Measurements from ENCODE around the gene KRTAP10-1.
"Not testable (repeated sequence)": the region's sequence is repeated elsewhere in the genome, so short reads cannot be mapped to it uniquely, and the experiment has no call there.

The KRTAP10-1 gene

DNA sequence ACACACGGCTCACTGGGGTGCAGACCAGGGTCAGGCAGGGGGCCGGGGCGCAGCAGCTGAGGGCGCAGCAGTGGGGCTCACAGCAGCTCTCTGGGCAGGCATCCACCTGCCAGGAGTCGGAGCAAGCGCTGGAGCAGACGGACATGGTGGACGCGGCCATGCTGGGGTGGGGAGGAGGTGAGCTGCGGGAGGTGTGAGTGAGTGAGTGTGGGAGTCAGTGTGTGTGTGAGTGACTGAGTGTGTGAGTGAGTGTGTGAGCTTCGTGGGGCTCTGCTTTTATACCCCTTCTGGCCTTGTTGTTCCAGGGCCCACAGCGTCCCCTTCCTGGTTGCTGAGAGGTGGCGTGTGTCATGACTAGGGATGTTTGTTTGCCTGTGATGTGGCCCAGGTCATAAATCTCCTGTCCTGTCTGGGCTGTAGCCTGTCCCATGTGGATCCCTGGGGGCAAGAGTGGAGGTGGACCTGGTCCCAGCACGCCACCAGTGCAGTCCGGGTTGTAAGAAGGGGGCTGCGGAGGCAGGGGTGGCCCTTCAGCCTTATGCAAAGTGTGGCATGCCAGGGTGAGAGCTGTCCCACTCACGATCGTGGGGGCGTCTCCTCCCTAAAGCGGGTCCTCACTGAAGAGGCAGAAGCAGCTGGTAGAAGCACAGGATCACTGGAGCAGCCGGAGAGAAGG lies at the start of gene KRTAP10-1:
TSS of gene KRTAP10-1 (minus strand) at position 205 of the 676 bp plus-strand sequence. CDS start at position 160, 45 bp downstream.
- in situ Hi-C loops (cut with HindIII; ENCODE audit: low sequenced_read_pairs) = no loop called here

GRCh38 chr21:44589094-44589493 lies 49.1 kb upstream of the KRTAP10-1 start:
- in situ Hi-C loops (cut with HindIII; ENCODE audit: low sequenced_read_pairs) = no loop called here

GRCh38 chr21:44585892-44586291 lies 45.9 kb upstream of the KRTAP10-1 start:
- in situ Hi-C loops (cut with HindIII; ENCODE audit: low sequenced_read_pairs) = no loop called here

DNA sequence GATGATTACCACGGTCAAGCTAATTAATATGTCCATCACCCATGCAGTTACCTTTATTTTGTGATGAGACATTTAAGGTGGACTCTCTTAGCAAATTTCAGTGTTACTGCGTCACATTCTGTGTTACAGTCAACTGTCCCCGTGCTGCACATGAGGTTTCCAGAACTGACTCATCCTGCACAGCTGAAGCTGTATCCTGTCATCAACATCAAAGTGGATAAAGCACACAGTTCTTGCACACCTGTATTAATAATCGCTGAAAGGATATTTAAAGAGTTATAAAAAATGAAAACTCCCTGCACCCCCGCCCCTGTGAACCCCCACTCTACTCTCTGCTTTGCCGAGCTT lies 43.8 kb upstream of the KRTAP10-1 start:
- in situ Hi-C loops (cut with HindIII; ENCODE audit: low sequenced_read_pairs) = no loop called here

DNA sequence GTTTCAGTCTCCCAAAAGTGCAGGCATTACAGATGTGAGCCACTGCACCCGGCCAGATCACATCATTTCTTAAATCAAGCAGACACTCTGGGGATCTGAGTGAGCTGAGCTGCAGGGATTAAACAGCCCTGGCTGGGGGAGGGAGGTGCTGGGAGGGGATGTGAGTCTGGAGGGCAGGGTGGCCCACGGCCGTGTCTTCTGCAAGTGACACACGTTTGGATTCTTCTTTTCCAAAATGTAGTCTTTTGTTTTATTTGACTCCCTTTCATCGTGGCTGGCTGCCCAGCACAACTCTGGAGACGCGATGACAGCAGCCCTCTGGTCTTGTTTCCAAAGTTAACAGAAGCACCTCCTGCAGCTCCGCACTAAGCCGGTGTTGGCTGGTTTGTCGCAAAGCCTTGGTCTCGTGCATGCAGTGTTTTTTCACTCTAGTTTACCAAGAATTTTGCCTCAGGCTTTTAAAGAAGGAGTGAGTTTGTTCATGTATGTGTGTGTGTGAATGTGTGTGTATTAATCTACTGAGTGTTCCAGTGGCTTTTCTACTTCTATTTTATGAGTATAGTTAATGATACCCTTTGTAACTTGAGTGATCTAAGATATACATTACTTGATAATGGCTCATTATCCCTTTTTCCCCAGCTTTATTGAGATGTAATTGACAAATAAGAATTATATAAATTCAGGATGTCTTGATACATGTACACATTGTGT lies 43.2 kb upstream of the KRTAP10-1 start:
- in situ Hi-C loops (cut with HindIII; ENCODE audit: low sequenced_read_pairs) = no loop called here

GRCh38 chr21:44582055-44582454 lies 42.1 kb upstream of the KRTAP10-1 start:
- in situ Hi-C loops (cut with HindIII; ENCODE audit: low sequenced_read_pairs) = no loop called here

DNA sequence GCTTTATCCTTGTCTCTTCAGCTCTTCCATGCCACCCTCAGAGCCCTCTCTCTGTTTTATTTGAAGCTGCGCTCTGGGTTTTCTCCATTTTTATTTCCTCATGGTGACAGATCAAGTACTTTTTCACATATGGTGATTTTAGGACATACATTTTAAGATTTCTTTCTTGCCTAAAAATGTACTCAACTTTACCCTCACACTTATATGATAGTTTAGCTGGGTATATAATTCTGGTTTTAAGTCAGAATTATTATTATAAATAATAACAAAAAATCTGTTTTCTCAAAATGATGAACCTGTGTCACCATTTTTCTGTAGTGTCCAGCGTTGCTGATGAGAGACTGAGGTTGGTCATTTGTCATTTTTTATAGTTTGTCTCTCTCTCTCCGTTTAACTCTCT lies 41.2 kb upstream of the KRTAP10-1 start:
- in situ Hi-C loops (cut with HindIII; ENCODE audit: low sequenced_read_pairs) = no loop called here

DNA sequence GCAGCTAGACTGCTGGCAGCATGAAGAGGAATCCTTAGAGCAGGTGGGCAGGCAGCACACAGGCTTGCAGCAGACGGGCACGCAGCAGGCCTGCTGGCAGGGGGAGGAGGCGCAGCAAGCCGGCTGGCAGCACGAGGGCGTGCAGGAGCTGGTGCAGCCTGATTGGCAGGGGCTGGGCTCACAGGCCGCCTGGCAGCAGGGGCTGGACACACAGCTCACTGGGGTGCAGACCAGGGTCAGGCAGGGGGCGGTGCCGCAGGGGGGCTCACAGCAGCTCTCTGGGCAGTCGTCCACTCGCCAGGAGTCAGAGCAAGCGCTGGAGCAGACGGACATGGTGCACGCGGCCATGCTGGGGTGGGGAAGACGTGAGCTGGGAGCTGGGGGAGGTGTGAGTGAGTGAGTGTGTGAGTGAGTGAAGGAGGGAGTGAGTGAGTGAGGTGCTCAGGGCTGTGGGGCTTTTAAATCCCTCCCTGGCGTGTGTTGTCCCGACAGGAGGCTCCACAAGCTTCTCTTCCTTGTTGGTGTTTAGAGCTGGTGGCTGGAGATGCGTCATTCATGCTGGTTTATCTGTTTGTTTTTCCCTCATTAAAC lies 40.3 kb upstream of the KRTAP10-1 start, which contains the start of gene KRTAP10-5:
TSS of gene KRTAP10-5 (minus strand) at position 374 of the 591 bp plus-strand sequence. CDS start at position 348, 26 bp downstream.
- in situ Hi-C loops (cut with HindIII; ENCODE audit: low sequenced_read_pairs) = not testable (repeated sequence)

DNA sequence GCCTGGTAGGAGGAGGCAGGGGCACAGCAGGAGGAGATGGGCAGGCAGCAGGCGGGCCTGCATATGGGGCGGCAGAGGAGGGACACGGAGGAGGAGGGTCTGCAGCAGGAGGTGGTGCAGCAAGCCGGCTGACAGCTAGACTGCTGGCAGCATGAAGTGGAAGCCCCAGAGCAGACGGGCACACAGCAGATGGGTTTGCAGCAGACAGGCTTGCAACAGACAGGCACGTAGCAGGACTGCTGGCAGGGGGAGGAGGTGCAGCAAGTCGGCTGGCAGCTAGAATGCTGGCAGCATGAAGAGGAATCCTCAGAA lies 39.8 kb upstream of the KRTAP10-1 start:
- in situ Hi-C loops (cut with HindIII; ENCODE audit: low sequenced_read_pairs) = no loop called here

DNA sequence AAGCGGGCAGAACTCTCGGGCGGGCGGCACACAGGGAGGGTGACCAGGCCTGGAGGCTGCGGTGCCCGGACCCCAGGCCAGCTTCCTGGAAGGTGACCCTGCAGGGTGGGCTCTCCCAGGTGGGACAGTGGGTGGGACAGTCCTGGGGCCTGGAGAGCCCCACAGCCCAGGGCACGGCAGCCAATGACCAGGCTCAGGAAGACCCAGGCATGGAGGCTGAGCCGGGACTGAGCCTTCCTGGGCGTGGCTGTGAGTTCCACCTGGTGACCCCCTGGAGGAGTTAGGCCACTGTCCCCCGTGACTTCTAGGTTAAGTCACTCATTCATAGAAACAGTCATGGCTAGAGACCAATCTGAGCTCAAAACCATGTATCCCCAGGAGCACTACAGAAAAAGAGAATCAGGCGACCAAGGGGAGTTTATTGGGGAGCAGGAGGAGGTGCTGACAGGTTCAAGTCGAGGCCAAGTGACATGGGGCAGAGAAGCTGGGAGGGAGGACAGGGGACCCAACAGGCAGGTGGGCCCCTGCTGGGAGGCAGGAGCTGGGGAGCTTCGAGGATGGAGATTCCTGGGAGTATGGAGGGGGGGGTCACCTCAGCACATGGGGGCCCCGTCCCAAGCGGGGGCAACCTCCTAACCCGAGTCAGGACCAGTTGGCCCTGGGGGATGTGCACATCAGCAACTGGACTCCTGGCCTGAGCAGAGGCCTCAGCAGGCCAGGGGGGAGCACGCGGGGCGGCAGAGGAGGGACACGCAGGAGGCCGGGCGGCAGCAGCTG lies 39.2 kb upstream of the KRTAP10-1 start:
- in situ Hi-C loops (cut with HindIII; ENCODE audit: low sequenced_read_pairs) = no loop called here

DNA sequence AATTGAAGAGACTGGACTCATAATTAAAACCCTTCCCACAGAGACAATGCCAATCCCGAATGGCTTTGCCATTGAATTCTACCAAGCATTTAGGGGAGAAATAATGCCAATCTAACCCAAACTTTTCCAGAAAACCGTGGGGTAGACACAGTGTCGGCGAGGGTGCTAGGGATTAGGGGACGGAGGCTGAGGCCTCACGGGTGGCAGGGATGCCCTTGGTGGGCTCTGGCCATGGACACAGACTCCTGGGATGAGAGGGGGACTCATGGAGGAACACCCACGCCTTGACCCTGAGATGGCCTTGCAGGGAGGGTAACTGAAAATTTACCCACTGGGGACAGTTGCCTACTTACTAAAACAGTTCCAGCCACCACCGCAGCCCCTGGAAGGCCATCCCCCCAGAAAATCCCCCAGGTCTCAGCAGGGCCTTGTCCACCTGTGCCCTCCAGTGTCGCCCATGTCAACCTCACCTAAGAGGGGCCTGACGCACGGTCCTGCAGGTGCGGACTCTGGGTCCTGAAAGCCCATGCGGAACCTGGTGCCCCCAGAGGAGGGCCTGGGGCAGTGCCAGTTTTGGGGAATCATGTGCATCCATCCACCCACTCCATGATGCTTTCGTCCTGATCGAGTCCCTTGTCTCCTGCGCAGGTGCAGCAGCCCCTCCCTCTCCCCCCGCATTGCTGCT lies 38.5 kb upstream of the KRTAP10-1 start:
- in situ Hi-C loops (cut with HindIII; ENCODE audit: low sequenced_read_pairs) = no loop called here

GRCh38 chr21:44576025-44576420 lies 36.0 kb upstream of the KRTAP10-1 start:
- in situ Hi-C loops (cut with HindIII; ENCODE audit: low sequenced_read_pairs) = no loop called here

- in situ Hi-C loops (cut with HindIII; ENCODE audit: low sequenced_read_pairs) = no loop called here
Observed at GRCh38 chr21:44575307-44576024, 35.5 kb upstream of the KRTAP10-1 start.

DNA sequence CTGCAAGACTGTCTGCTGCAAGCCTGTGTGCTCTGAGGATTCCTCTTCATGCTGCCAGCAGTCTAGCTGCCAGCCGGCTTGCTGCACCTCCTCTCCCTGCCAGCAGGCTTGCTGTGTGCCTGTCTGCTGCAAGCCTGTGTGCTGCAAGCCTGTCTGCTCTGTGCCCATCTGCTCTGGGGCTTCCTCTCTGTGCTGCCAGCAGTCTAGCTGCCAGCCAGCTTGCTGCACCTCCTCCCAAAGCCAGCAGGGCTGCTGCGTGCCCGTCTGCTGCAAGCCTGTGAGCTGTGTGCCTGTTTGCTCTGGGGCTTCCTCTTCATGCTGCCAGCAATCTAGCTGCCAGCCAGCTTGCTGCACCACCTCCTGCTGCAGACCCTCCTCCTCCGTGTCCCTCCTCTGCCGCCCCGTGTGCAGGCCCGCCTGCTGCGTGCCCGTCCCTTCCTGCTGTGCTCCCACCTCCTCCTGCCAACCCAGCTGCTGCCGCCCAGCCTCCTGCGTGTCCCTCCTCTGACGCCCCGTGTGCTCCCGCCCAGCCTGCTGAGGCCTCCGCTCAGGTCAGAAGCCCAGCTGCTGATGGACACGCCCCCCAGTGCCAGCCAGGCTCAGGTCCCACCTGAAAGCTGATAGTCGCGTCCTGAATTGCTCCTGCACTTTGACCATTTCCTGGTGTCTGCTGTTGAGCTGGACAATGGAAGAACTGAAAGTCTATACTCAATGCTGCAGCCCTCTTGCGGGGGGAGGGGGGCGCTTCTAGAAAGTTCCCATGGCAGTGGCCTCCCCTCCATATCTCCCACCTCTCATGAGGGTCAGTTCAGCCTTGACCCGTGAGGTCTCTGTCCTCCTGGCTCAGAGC lies 34.7 kb upstream of the KRTAP10-1 start:
- in situ Hi-C loops (cut with HindIII; ENCODE audit: low sequenced_read_pairs) = no loop called here

DNA sequence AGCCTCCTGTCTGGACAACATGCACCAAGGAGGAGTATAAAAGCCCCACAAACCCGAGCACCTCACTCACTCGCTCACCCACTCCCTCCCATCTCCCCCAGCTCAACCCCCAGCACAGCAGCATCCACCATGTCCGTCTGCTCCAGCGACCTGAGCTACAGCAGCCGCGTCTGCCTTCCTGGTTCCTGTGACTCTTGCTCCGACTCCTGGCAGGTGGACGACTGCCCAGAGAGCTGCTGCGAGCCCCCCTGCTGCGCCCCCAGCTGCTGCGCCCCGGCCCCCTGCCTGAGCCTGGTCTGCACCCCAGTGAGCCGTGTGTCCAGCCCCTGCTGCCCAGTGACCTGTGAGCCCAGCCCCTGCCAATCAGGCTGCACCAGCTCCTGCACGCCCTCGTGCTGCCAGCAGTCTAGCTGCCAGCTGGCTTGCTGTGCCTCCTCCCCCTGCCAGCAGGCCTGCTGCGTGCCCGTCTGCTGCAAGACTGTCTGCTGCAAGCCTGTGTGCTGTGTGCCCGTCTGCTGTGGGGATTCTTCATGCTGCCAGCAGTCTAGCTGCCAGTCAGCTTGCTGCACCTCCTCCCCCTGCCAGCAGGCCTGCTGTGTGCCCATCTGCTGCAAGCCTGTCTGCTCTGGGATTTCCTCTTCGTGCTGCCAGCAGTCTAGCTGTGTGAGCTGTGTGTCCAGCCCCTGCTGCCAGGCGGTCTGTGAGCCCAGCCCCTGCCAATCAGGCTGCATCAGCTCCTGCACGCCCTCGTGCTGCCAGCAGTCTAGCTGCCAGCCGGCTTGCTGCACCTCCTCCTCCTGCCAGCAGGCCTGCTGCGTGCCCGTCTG lies 33.8 kb upstream of the KRTAP10-1 start, which contains the start of gene KRTAP10-4:
TSS of gene KRTAP10-4 (plus strand) at position 100 of the 827 bp plus-strand sequence. CDS start at position 130, 30 bp downstream.
- in situ Hi-C loops (cut with HindIII; ENCODE audit: low sequenced_read_pairs) = not testable (repeated sequence)

- in situ Hi-C loops (cut with HindIII; ENCODE audit: low sequenced_read_pairs) = no loop called here
Observed at GRCh38 chr21:44572959-44573583, 33.1 kb upstream of the KRTAP10-1 start.

- in situ Hi-C loops (cut with HindIII; ENCODE audit: low sequenced_read_pairs) = no loop called here
Observed at GRCh38 chr21:44571844-44572782, 32.1 kb upstream of the KRTAP10-1 start.
